GM10266 (cell line): Measurements from ENCODE around the gene MEGF11.

Source experiments
- DNase-seq: peaks from one replicate; pipeline ENCODE4 v3.0.0; 2012; ENCODE audit errors: extremely low spot score
- TF ChIP-seq, protein P1 (sequence below): IDR thresholded peaks from 2 replicates; pipeline ENCODE4 v1.5.1; 2012; ENCODE audit warnings: mild to moderate bottlenecking, low read depth; ENCODE audit not compliant: control insufficient read depth, insufficient read depth; ENCODE audit errors: missing control alignments

Gene MEGF11

DNA sequence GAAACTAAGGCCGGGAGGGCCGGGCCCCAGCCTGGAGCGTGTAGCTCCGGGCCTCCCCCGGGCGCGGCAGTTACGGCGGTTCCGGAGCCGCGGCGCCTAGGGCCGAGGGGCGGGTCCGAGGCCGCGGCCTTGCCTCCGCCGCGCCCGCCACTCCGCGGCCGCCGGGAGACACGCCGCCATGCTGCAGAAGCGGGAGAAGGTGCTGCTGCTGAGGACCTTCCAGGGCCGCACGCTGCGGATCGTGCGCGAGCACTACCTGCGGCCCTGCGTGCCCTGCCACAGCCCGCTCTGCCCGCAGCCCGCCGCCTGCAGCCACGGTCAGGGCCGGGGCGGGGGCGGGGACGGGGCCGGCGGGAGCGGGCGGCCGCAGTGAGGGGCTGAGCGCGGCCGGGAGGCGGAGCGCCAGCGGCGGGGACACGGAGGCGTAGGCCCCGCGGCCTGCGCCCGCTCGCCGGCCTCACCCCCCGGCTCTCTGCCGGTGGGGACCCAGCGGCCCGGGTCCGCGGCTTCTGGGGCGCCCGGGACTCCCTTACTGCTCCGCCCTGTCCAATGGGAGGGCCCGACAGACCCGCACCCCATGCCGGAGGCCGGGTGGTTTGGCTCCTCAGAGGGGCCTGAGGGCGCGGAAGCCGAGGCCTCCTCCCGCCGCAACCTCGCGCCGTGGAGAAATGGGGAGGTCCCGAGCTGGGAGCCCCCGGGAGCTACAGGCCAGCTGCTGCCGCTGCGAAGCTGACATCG lies 40.0 kb upstream of the MEGF11 start, which contains the start of gene DIS3L:
TSS of gene DIS3L (plus strand) at position 150 of the 738 bp plus-strand sequence. CDS start at position 179, 29 bp downstream.
- TF ChIP-seq, protein P1, sequence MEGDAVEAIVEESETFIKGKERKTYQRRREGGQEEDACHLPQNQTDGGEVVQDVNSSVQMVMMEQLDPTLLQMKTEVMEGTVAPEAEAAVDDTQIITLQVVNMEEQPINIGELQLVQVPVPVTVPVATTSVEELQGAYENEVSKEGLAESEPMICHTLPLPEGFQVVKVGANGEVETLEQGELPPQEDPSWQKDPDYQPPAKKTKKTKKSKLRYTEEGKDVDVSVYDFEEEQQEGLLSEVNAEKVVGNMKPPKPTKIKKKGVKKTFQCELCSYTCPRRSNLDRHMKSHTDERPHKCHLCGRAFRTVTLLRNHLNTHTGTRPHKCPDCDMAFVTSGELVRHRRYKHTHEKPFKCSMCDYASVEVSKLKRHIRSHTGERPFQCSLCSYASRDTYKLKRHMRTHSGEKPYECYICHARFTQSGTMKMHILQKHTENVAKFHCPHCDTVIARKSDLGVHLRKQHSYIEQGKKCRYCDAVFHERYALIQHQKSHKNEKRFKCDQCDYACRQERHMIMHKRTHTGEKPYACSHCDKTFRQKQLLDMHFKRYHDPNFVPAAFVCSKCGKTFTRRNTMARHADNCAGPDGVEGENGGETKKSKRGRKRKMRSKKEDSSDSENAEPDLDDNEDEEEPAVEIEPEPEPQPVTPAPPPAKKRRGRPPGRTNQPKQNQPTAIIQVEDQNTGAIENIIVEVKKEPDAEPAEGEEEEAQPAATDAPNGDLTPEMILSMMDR: no peak

GRCh38 chr15:66292571-66293418 lies 39.2 kb upstream of the MEGF11 start:
- TF ChIP-seq, protein P1: no peak
- DNase-seq: no peak

More for the DNA sequence above, 40.0 kb upstream of the MEGF11 start, which contains the start of gene DIS3L:
- peak; percentile 85 for DNase-seq

- DNase-seq: no peak
- TF ChIP-seq, protein P1: no peak
These were observed 38.4 kb upstream of the MEGF11 start for GRCh38 chr15:66291816-66292570.

GRCh38 chr15:66290518-66290917 lies 37.0 kb upstream of the MEGF11 start:
- TF ChIP-seq, protein P1: no peak
- no peak for DNase-seq

DNA sequence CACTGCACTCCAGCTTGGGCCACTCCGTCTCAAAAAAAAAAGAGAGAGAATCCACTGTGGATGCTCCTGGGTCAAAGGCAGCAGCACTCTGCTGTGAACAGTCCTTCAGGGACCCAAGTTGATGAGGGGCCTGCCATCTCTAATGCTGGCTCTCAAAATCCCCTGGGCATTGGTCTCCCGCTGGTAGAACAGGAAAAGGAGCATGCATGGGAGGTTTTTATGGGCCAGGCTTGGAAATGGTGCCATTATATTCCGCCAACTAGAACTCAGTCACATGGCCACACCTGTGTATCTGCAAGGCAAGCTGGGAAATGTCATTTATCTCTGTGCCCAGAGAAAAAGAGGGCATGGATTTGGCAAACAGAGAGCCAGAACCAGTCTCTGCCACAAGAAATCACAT lies 36.5 kb upstream of the MEGF11 start:
- TF ChIP-seq, protein P1: no peak
- no peak for DNase-seq

DNA sequence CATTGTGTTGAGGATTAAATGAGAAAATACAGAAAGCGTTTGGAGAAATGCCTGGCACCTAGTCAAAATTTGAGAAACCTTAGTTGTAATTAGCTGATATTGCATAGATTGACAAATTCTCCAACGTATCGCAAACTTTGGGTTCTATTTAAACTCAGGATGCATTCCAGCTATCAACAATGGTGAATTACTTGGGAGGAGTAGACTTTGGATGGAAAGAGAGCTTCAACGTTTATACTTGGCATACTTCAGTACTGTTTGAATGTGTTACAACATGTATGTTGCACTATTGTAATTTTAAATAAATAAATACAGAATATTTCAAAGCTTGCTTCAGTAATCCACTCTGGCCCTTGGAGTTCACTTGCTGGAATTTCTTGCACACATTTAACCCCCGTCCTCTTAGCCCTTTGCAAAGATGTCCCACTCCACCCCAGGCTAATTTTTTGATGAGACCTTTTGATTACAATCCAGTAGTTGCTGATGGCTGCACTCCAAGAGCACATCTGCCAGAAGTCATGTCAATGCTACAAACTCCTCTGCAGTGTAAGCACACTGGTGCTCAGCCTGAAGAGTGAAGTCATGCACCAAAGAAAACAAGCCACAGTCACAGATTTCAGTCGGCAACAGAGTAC lies 35.1 kb upstream of the MEGF11 start:
- DNase-seq: no peak
- TF ChIP-seq, protein P1: no peak
